Vagina (tissue), 2 donors: Measurements from ENCODE around the gene PGP.

Experiments
- CTCF ChIP-seq, 3 experiments: fragments of 450-650 bp in 2 of 3; fragments of 200-600 bp in 1 of 3; sonication (generic) in 1 of 3; IDR thresholded peaks; one replicate each; pipeline ENCODE4 v1.5.1; 2017 to 2019; ENCODE audit warnings: antibody characterized with exemption in 3 of 3, mild to moderate bottlenecking in 2 of 3, moderate library complexity in 2 of 3
- POLR2A ChIP-seq, 2 donors: fragments of 450-650 bp; IDR thresholded peaks; one replicate each; pipeline ENCODE4 v1.6.1; 2017; ENCODE audit warnings: antibody characterized with exemption in 2 of 2, mild to moderate bottlenecking in 2 of 2, moderate library complexity in 2 of 2
- POLR2AphosphoS5 ChIP-seq, 2 donors: sonication (generic); formaldehyde crosslinking; IDR thresholded peaks; one replicate each; pipeline ENCODE4 v1.9.0; 2017; ENCODE audit warnings: antibody characterized with exemption in 2 of 2, mild to moderate bottlenecking in 2 of 2, low read depth in 1 of 2; ENCODE audit not compliant: insufficient read depth in 1 of 2

GRCh38 chr16:2188395-2188794 lies 26.2 kb downstream of the PGP start:
- no peak for TF ChIP-seq CTCF (IDR thresholded peaks at IDR 0.05)
- TF ChIP-seq POLR2AphosphoS5 (IDR thresholded peaks at IDR 0.05; ENCODE audit: insufficient read depth in 1 of 2, low read depth in 1 of 2): no peak
- TF ChIP-seq POLR2A (IDR thresholded peaks at IDR 0.05): no peak
